Fibroblast of lung (primary cell): Measurements from ENCODE around the gene PLS3. TPM values are rescaled to one million over a fixed set of nuclear protein-coding genes. Genes with fewer than 3 reads are reported as not detected.

Source experiments
- DNase-seq, 2 donors: peaks; one replicate each; pipeline versions ENCODE4 v3.0.0 to v3.0.0-alpha.2; 2010; ENCODE audit warnings: low read depth in 2 of 2
- H2AFZ ChIP-seq: 2 replicates; pipeline ENCODE4 v1.5.1; 2012; ENCODE audit warnings: low read length, control low read depth, inconsistent platforms
- H3K27ac ChIP-seq: 2 replicates; pipeline ENCODE4 v1.5.1; 2011; ENCODE audit warnings: low read length, control low read depth; ENCODE audit not compliant: insufficient read depth
- H3K27me3 ChIP-seq: 2 replicates; pipeline ENCODE4 v1.5.1; 2011; ENCODE audit warnings: mild to moderate bottlenecking, low read length; ENCODE audit not compliant: control insufficient read depth, insufficient read depth
- H3K36me3 ChIP-seq: 2 replicates; pipeline ENCODE4 v1.5.1; 2011; ENCODE audit warnings: low read length; ENCODE audit not compliant: control insufficient read depth, insufficient read depth
- H3K4me1 ChIP-seq: 2 replicates; pipeline ENCODE4 v1.5.1; 2011; ENCODE audit warnings: low read length; ENCODE audit not compliant: control insufficient read depth, insufficient read depth; ENCODE audit errors: extremely low read depth
- H3K4me2 ChIP-seq: 2 replicates; pipeline ENCODE4 v1.5.1; 2011; ENCODE audit warnings: low read length, control low read depth; ENCODE audit not compliant: insufficient read depth; ENCODE audit errors: extremely low read depth
- H3K4me3 ChIP-seq, 4 experiments: fragments of 200-600 bp in 1 of 4; sonication (generic) in 1 of 4; replicated peaks in 1 of 4; 2 replicates each; pipeline ENCODE4 v1.5.1; 2011 to 2016; ENCODE audit warnings: low read length in 4 of 4, low read depth in 3 of 4, mild to moderate bottlenecking in 3 of 4, control low read depth in 2 of 4, inconsistent platforms in 1 of 4, mixed read lengths in 1 of 4; ENCODE audit not compliant: insufficient read depth in 1 of 4; ENCODE audit errors: control extremely low read depth in 1 of 4
- H3K79me2 ChIP-seq: 2 replicates; pipeline ENCODE4 v1.5.1; 2012; ENCODE audit warnings: mild to moderate bottlenecking, low read length, inconsistent platforms; ENCODE audit not compliant: control insufficient read depth, insufficient read depth
- H3K9ac ChIP-seq: 2 replicates; pipeline ENCODE4 v1.5.1; 2011; ENCODE audit warnings: mild to moderate bottlenecking, low read length, control low read depth; ENCODE audit not compliant: insufficient read depth
- H3K9me3 ChIP-seq: 2 replicates; pipeline ENCODE4 v1.5.1; 2012; ENCODE audit warnings: low read depth, low read length; ENCODE audit not compliant: control insufficient read depth, insufficient read depth
- H4K20me1 ChIP-seq: 2 replicates; pipeline ENCODE4 v1.5.1; 2011; ENCODE audit warnings: low read length; ENCODE audit not compliant: control insufficient read depth, insufficient read depth; ENCODE audit errors: extremely low read depth
- EZH2 ChIP-seq: IDR thresholded peaks from 2 replicates; pipeline ENCODE4 v1.5.1; 2012; ENCODE audit warnings: low read length, control low read depth, mild to moderate bottlenecking; ENCODE audit errors: missing control alignments
- polyA plus RNA-seq, 2 donors: library from polyadenylated mRNA; depleted of rRNA in 1 of 2; stranded (reverse) in 1 of 2; unstranded in 1 of 2; fragments of >200 nt; gene quantifications; 2 replicates each; pipeline ENCODE4 v1.2.1, GENCODE V29; 2011 to 2012; ENCODE audit warnings: missing spikeins in 1 of 2
- total RNA-seq: library from RNA; depleted of rRNA; stranded (reverse); fragments of >200 nt; gene quantifications from 2 replicates; pipeline ENCODE4 v1.2.1, GENCODE V29; 2014
- TF ChIP-seq, protein P1 (sequence below), 2 donors: IDR thresholded peaks in 1 of 2; conservative IDR thresholded peaks in 1 of 2; 1 replicate in 1 of 2; 2 replicates in 1 of 2; pipeline ENCODE4 v1.5.1; 2011 to 2012; ENCODE audit warnings: low read length in 2 of 2, control low read depth in 1 of 2, inconsistent platforms in 1 of 2, low read depth in 1 of 2, mild to moderate bottlenecking in 1 of 2

Gene PLS3
- total and polyA plus RNA-seq, 2 donors (not counting 1 experiment from before 2014, with no cell fraction given) = 223 to 262 TPM

DNA sequence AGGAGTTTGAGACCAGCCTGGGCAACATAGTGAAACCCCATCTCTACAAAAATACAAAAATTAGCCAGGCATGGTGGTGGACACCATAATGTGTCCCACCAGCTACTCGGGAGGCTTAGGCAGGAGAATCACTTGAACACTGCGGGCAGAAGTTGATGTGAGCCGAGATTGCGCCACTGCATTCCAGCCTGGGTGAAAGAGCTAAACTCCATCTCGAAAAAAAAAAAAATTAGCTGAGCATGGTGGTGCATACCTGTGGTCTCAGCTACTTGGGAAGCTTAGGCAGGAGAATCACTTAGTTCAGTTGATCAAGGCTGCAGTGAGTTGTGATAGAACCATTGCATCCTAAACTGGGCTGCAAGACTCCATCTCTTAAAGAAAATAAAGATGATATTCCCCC is 91.2 kb downstream of the PLS3 start:
- Histone ChIP-seq H3K79me2 (no peaks in the 10 kb centered on the region), H3K27ac (no peak overlapping the region), H3K36me3 (peaks cover 4% of the 10 kb centered on the region), H3K4me2 (no peak overlapping the region), H4K20me1 (no peaks in the 10 kb centered on the region), H3K9me3 (no peaks in the 10 kb centered on the region), H3K4me3 (no peak overlapping the region), H3K4me1 (no peaks in the 10 kb centered on the region), H3K27me3 (no peaks in the 10 kb centered on the region), H2AFZ (no peak overlapping the region), H3K9ac (no peak overlapping the region)
- TF ChIP-seq, protein P1, sequence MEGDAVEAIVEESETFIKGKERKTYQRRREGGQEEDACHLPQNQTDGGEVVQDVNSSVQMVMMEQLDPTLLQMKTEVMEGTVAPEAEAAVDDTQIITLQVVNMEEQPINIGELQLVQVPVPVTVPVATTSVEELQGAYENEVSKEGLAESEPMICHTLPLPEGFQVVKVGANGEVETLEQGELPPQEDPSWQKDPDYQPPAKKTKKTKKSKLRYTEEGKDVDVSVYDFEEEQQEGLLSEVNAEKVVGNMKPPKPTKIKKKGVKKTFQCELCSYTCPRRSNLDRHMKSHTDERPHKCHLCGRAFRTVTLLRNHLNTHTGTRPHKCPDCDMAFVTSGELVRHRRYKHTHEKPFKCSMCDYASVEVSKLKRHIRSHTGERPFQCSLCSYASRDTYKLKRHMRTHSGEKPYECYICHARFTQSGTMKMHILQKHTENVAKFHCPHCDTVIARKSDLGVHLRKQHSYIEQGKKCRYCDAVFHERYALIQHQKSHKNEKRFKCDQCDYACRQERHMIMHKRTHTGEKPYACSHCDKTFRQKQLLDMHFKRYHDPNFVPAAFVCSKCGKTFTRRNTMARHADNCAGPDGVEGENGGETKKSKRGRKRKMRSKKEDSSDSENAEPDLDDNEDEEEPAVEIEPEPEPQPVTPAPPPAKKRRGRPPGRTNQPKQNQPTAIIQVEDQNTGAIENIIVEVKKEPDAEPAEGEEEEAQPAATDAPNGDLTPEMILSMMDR (conservative IDR thresholded peaks at IDR 0.05 in 1 of 2, IDR thresholded peaks at IDR 0.05 in 1 of 2; ENCODE audit: low read depth in 1 of 2, low read length in 2 of 2) = no peak
- no peak for TF ChIP-seq EZH2
- DNase-seq = peak in 1 of 2 donors; percentile 28

DNA sequence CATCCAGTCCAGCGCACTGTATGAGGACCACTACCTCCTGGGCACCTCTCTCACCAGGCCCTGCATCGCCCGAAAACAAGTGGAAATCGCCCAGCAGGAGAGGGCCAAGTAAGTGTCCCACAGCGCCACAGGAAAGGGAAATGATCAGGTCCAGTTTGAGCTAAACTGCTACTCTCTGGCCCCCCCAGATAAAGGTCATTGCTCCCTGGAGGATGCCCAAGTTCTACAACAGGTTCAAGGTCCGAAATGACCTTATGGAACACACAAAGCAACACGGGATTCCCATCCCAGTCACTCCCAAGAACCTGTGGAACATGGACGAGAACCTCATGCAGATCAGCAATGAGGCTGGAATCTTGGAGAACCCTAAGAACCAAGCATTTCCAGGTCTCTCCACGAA is 104.1 kb downstream of the PLS3 start:
- H3K27me3 ChIP-seq = no peaks in the 10 kb centered on the region
- no peak overlapping the region for H3K9ac ChIP-seq
- no peaks in the 10 kb centered on the region for H3K36me3 ChIP-seq
- H4K20me1 ChIP-seq = no peaks in the 10 kb centered on the region
- no peak overlapping the region for H2AFZ ChIP-seq
- H3K79me2 ChIP-seq = no peaks in the 10 kb centered on the region
- no peak overlapping the region for H3K27ac ChIP-seq
- H3K9me3 ChIP-seq = no peaks in the 10 kb centered on the region
- no peak overlapping the region for H3K4me3 ChIP-seq
- H3K4me2 ChIP-seq = no peak overlapping the region
- H3K4me1 ChIP-seq = no peaks in the 10 kb centered on the region
- no peak for TF ChIP-seq EZH2
- TF ChIP-seq, protein P1 (conservative IDR thresholded peaks at IDR 0.05 in 1 of 2, IDR thresholded peaks at IDR 0.05 in 1 of 2; ENCODE audit: low read depth in 1 of 2, low read length in 2 of 2) = no peak
- DNase-seq = no peak

DNA sequence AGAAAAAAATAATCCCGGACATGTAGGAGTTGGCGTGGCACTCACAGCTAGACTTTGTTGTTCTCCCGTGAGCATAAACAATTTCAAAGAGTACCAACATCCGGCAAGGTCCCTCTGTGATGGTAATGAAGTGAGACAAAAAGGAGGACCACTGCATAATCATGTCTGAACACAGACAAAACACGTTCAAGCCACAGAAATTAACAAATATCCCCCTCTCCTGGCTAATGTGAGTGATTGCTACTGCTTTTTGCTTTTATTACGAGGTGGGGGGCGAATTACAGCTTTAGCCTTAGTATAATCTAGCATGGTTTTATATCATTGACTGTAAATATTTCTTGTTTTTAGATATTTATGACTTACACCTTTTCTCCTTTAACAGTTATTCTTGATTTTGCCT is 118.5 kb downstream of the PLS3 start:
- no peak for TF ChIP-seq EZH2
- TF ChIP-seq, protein P1 (conservative IDR thresholded peaks at IDR 0.05 in 1 of 2, IDR thresholded peaks at IDR 0.05 in 1 of 2; ENCODE audit: low read depth in 1 of 2, low read length in 2 of 2) = peak; percentile 41 to 51
- Histone ChIP-seq H3K9ac (no peak overlapping the region), H3K79me2 (no peaks in the 10 kb centered on the region), H3K27ac (no peak overlapping the region), H3K4me1 (no peaks in the 10 kb centered on the region), H3K27me3 (no peaks in the 10 kb centered on the region), H2AFZ (peak overlapping the region; percentile 2), H3K4me2 (no peak overlapping the region), H3K9me3 (no peaks in the 10 kb centered on the region), H3K36me3 (no peaks in the 10 kb centered on the region), H3K4me3 (no peak overlapping the region), H4K20me1 (no peaks in the 10 kb centered on the region)
- peak; percentile 28 to 52 for DNase-seq
